HAP-1 (cell line): Measurements from ENCODE around the gene CLEC4A.
"Not testable (repeated sequence)": the region's sequence is repeated elsewhere in the genome, so short reads cannot be mapped to it uniquely, and the experiment has no call there.

Experiments used
- DNase-seq, 2 experiments: peaks; one replicate each; pipeline ENCODE4 v3.0.0-alpha.2; 2016 to 2020; ENCODE audit warnings: low spot score in 2 of 2
- H3K27me3 ChIP-seq: fragments of 250-450 bp; sonication (Bioruptor Pico); 2 replicates; pipeline ENCODE4 v1.5.1; 2020; ENCODE audit warnings: low read depth, mild to moderate bottlenecking, moderate library complexity
- H3K36me3 ChIP-seq: fragments of 250-450 bp; sonication (Bioruptor Pico); replicated peaks from 2 replicates; pipeline ENCODE4 v1.5.1; 2020; ENCODE audit warnings: mild to moderate bottlenecking
- H3K4me1 ChIP-seq: fragments of 250-450 bp; sonication (Bioruptor Pico); 2 replicates; pipeline ENCODE4 v1.5.1; 2020; ENCODE audit warnings: mild to moderate bottlenecking
- H3K4me3 ChIP-seq: fragments of 250-450 bp; sonication (Bioruptor Pico); 2 replicates; pipeline ENCODE4 v1.5.1; 2020; ENCODE audit warnings: mild to moderate bottlenecking, moderate library complexity
- H3K9me3 ChIP-seq: fragments of 250-450 bp; sonication (Bioruptor Pico); 2 replicates; pipeline ENCODE4 v1.5.1; 2020; ENCODE audit warnings: mild to moderate bottlenecking, moderate library complexity
- in situ Hi-C: fragments of 300-500 bp; cut with MboI; formaldehyde crosslinking; loops from 3 replicates; pipeline ENCODE4 v1.14.3; 2020; ENCODE audit warnings: low sequenced_read_pairs, inconsistent platforms, mixed read lengths

Gene CLEC4A

DNA sequence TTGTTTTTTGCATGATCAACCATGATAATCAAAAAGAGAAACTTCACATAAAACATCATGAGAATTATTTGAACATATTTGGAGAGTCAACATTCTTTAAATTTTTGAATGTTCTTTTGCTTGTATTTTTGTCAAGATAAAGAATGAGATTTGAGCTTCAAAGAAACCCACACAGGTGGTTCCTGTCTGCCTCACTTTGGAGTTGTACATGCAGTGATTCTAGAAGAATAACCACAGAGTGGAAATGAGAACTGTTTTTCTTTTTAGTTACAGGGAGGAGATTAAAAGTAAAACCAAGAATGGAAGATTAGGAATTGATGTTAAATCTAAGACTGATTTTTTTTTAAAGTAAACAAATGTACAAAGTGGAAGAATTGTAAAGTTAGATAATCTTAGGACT is 31.1 kb downstream of the CLEC4A start:
- in situ Hi-C loops = no loop called here
- DNase-seq = no peak
- H3K4me3 ChIP-seq = no peak overlapping the region
- H3K9me3 ChIP-seq = no peaks in the 10 kb centered on the region
- no peaks in the 10 kb centered on the region for H3K27me3 ChIP-seq
- H3K36me3 ChIP-seq = no peaks in the 10 kb centered on the region
- peaks cover 4% of the 10 kb centered on the region for H3K4me1 ChIP-seq

DNA sequence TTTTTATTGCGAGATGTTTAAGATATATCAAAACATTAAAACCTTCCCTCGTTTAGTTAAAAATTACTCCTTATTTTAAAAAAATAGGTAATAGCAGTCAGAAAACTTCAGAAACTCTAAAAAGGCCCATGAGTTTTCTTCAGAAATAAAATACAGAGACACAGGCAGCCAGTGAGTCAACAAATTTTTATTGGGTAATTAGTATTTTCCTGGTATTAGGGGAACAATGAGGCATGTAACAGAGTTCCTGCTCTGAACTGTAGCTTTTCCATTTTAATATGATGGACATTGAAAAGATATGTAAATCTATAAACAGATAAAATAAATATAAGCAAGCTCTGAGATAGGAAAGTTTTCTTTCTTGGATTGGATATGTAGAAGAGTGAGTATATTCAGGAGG is 33.0 kb downstream of the CLEC4A start:
- Histone ChIP-seq H3K9me3 (no peaks in the 10 kb centered on the region), H3K27me3 (no peaks in the 10 kb centered on the region), H3K4me3 (no peak overlapping the region), H3K4me1 (peaks cover 4% of the 10 kb centered on the region), H3K36me3 (no peaks in the 10 kb centered on the region)
- in situ Hi-C loops = no loop called here
- DNase-seq = no peak

DNA sequence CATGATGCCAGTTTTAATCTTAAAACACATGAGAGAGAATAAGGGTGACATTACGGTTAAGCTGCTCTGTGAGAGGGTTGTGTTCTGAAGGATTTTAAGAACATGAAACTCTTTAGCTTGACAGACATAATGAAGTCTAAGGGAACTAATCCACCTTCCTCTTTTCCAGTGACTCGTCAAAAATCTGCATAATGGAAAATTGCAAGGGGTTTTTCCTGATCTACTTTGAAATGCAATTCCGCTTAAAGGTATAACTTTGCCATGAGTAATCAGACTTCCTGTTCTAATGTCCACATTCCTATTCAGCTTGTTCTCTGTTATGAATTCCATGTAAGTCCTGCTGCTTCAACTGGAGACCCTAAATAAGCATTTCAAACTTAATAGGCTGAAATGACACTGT is 33.4 kb downstream of the CLEC4A start, which contains the start of gene ZNF705A:
TSS of gene ZNF705A (plus strand) at position 171 of the 400 bp plus-strand sequence. CDS start 15,611 bp downstream, outside the sequence.
- in situ Hi-C loops = no loop called here
- Histone ChIP-seq H3K4me3 (no peak within 1 kb of the TSS), H3K4me1 (peaks cover 4% of the 10 kb centered on the region), H3K27me3 (no peaks in the 10 kb centered on the region), H3K36me3 (no peaks in the 10 kb centered on the region), H3K9me3 (no peaks in the 10 kb centered on the region)
- DNase-seq = peak in 1 of 2 experiments; percentile 15

DNA sequence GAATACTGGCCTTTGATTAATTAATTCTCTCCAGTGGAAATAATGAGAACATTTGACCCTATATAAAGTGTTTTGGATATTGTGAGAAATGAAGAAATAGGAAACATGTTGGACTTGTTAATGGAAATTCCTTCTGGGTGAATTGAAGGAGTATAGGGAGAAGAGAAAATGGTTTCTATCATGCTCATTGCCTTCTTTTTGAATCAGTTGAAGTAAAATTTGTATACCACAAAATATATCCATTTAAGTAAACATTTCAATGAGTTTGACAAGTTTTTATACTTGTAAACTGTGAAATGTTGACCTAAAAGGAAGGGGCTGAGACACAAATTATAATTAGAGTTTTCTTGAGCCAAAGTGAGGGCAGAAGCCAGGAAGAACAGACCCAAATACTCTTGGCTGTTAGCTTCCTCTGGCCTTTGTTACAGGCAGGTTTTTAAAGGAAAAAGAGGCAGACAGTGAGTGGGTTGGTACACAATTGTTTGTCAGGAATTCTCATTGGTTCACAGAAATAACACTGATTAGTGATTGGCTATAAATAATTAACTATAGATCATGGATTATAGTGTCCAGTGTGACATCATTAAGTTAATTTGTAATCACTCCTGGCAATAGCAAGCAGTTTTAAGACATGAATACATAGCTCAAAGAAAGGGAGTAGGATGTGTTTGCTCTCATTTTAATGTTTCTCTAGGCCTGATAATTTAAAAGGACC is 34.2 kb downstream of the CLEC4A start:
- in situ Hi-C loops = no loop called here
- no peak for DNase-seq
- Histone ChIP-seq H3K4me1 (peaks cover 4% of the 10 kb centered on the region), H3K27me3 (no peaks in the 10 kb centered on the region), H3K4me3 (no peak overlapping the region), H3K36me3 (no peaks in the 10 kb centered on the region), H3K9me3 (no peaks in the 10 kb centered on the region)

DNA sequence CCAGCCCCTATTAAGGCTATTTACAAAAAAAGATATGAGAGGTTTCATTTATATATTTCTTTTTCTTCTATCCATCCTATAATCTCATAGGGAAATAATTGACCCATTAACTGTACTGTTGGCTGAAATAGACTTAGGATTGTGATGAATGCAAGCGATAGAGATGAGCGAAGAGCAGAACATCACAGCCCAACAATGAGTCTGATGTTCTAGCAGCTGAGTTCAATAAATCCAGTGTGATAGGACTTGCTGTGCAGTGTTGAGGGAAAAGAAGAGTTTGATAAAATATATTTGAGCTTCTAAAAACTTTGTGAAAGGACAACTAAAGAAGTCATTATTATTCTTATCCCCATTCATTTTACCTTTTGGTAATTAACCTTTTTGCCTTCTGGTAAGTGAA is 49.5 kb downstream of the CLEC4A start:
- H3K4me1 ChIP-seq, H3K4me3 ChIP-seq, H3K36me3 ChIP-seq, DNase-seq, H3K27me3 ChIP-seq, H3K9me3 ChIP-seq, in situ Hi-C loops: not testable (repeated sequence)

DNA sequence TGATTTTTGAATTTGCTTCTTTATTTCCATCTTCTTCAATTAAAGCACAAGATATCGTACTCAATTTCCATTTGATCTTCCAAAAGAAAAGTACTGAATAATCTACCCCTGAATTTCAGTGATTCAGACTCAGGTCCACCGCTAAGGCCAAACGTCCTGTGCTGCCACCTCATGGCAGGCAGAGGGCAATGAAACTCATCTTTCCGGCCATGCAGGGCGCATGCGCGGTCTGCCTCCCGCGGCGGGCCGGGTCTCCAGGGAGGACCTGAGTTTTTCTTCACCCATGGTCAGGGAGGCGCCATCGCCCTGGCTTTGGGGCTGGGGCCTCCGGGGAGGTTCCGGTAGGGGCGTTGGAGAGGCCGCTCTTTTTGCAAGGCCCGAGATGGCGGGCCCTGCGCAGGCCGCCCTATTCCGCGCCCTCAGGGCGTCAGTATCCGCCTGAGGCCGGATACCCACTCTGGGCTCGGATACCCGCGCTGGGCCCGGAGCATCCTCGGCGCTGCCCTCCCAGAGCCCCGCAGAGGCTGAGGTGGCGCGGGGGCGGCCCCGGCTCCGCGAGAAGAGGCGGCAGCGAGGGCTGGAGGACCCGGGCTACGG is 56.7 kb downstream of the CLEC4A start:
- peak overlapping the region; percentile 61 for H3K4me3 ChIP-seq
- H3K27me3 ChIP-seq, H3K4me1 ChIP-seq, H3K9me3 ChIP-seq, H3K36me3 ChIP-seq, in situ Hi-C loops: not testable (repeated sequence)
- DNase-seq = peak; percentile 63 to 79

DNA sequence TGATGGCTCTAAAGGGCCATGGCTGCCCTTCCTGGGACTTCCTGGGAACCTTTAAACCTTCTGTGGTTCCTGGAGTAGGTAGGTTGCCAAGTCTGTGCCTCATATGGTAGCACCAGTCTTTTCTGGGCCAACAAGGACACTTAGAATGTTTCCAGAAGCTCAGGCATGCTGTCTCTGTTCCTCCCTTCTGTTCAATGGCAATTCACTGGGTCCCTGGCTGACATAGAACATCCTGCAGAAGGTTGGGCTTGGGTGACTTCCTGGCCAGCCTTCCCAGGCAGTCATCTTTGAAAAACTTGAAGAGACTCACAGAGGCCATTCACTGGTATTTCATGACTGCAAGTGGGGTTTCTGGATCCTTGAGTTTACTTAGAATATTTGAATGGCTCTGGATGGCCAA is 57.9 kb downstream of the CLEC4A start:
- in situ Hi-C loops, H3K4me1 ChIP-seq: not testable (repeated sequence)

DNA sequence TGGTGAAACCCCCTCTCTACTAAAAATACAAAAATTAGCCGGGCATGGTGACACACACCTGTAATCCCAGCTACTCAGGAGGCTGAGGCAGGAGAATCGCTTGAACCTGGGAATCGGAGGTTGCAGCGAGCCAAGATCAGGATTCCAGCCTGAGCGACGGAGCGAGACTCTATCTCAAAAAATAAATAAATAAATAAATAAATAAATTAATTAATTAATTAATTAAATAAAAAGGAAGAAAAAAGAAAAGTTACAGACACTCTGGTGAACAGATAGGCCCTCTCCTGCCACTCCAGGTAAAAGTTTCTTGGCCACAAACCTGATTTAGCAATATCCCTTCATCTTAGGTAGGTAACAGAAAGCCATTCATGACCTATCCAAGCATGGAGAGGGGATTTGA is 59.5 kb downstream of the CLEC4A start:
- in situ Hi-C loops, H3K4me3 ChIP-seq, H3K4me1 ChIP-seq, DNase-seq, H3K27me3 ChIP-seq, H3K9me3 ChIP-seq, H3K36me3 ChIP-seq: not testable (repeated sequence)

More for the DNA sequence above, 57.9 kb downstream of the CLEC4A start:
- not testable (repeated sequence) for H3K36me3 ChIP-seq, H3K4me3 ChIP-seq, H3K27me3 ChIP-seq, H3K9me3 ChIP-seq, DNase-seq

DNA sequence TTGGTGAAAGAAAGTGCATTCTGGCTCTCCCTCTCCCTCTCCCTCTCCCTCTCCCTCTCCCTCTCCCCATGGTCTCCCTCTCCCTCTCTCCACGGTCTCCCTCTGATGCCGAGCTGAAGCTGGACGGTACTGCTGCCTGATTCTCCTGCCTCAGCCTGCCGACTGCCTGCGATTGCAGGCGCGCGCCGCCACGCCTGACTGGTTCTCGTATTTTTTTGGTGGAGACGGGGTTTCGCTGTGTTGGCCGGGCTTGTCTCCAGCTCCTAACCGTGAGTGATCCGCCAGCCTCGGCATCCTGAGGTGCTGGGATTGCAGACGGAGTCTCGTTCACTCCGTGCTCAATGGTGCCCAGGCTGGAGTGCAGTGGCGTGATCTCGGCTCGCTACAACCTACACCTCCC is 59.9 kb downstream of the CLEC4A start:
- H3K9me3 ChIP-seq, H3K36me3 ChIP-seq, H3K4me1 ChIP-seq, DNase-seq, H3K4me3 ChIP-seq, H3K27me3 ChIP-seq, in situ Hi-C loops: not testable (repeated sequence)

DNA sequence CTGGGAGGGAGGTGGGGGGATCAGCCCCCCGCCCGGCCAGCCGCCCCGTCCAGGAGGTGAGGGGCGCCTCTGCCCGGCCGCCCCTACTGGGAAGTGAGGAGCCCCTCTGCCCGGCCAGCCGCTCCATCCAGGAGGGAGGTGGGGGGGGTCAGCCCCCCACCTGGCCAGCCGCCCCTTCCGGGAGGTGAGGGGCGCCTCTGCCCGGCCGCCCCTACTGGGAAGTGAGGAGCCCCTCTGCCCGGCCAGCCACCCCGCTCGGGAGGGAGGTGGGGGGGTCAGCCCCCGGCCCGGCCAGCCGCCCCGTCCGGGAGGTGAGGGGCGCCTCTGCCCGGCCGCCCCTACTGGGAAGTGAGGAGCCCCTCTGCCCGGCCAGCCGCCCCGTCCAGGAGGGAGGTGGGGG is 60.8 kb downstream of the CLEC4A start:
- in situ Hi-C loops, H3K27me3 ChIP-seq, DNase-seq, H3K36me3 ChIP-seq, H3K9me3 ChIP-seq, H3K4me3 ChIP-seq, H3K4me1 ChIP-seq: not testable (repeated sequence)

DNA sequence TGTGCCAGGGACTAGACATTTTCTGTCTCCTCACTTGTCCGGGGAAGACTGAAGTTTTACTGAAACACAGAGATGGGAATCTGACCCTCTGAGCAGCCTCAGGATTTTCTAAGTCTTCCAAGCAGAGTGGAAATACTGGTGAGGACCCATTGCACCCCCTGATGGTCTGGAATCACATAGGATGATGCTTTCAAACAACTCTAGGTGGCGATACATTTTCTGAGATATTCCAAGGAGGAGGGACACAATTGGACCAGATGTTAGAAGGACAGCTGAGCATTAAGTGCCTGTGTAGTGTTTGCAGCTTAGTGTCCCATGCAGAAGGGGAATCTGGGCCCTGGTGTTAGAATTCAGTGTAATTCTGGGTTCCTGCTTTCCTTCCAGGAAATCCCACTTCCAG is 64.7 kb downstream of the CLEC4A start:
- DNase-seq, H3K36me3 ChIP-seq, H3K4me1 ChIP-seq, H3K4me3 ChIP-seq, H3K27me3 ChIP-seq, H3K9me3 ChIP-seq, in situ Hi-C loops: not testable (repeated sequence)
